ENCODE results near the gene CHTF18.
"Not testable (repeated sequence)": the region's sequence is repeated elsewhere in the genome, so short reads cannot be mapped to it uniquely, and the experiment has no call there.

CHTF18 gene

GRCh38 chr16:830871-831570, 42.6 kb downstream of the CHTF18 start:
- DNase-seq (ENCODE audit: low read depth), result no peak
- TF ChIP-seq, protein P1, sequence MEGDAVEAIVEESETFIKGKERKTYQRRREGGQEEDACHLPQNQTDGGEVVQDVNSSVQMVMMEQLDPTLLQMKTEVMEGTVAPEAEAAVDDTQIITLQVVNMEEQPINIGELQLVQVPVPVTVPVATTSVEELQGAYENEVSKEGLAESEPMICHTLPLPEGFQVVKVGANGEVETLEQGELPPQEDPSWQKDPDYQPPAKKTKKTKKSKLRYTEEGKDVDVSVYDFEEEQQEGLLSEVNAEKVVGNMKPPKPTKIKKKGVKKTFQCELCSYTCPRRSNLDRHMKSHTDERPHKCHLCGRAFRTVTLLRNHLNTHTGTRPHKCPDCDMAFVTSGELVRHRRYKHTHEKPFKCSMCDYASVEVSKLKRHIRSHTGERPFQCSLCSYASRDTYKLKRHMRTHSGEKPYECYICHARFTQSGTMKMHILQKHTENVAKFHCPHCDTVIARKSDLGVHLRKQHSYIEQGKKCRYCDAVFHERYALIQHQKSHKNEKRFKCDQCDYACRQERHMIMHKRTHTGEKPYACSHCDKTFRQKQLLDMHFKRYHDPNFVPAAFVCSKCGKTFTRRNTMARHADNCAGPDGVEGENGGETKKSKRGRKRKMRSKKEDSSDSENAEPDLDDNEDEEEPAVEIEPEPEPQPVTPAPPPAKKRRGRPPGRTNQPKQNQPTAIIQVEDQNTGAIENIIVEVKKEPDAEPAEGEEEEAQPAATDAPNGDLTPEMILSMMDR (conservative IDR thresholded peaks at IDR 0.05; ENCODE audit: low read length), result no peak

DNA sequence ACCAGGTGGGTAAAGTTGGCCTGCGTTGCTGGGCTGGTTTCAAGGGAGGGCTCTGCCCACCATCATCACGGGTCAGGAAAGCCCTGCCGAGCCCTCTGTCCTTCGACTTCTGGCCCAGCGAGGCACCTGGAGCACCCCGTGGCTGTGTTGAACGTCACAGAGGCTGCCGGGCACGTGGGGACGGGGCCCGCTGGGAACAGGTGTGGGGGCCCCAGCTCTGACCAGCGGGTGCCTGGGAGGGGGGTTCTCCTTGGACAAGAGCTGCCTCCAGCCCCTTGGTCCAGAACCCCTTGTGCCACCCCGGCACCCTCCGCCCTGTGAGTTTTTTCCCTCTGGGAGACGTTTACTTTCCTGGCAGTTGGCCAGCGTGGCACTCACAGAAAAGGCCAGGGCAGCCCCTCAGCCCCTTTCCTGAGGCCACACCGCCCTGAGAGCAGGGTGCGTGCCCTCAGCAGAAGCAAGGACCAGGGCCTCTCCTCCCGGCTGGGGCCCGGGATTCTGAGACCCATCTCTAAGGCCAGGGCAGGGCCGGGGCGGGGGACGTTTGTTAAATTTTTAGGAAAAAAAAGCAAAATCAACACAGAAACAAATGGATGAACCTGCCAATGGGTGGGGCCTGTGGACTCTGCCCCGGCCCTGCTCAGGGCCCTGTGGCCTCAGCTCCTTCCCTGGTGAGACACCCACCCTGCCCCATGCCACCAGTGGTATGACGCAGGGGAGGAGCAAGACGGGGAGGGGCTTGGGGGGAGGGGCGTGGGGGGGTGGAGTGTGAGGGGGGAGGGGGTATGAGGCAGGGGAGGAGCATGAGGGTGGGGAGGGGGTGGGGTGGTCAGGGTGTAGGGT, 43.4 kb downstream of the CHTF18 start:
- TF ChIP-seq, protein P1 (conservative IDR thresholded peaks at IDR 0.05; ENCODE audit: low read length), result no peak
- DNase-seq (ENCODE audit: low read depth), result no peak
- no peak overlapping the region for H3K4me3 ChIP-seq (ENCODE audit: low read length)

More at GRCh38 chr16:830871-831570, 42.6 kb downstream of the CHTF18 start:
- no peak overlapping the region for H3K4me3 ChIP-seq (ENCODE audit: low read length)

- TF ChIP-seq, protein P1 (conservative IDR thresholded peaks at IDR 0.05; ENCODE audit: low read length), result no peak
- no peak for DNase-seq (ENCODE audit: low read depth)
- H3K4me3 ChIP-seq (ENCODE audit: low read length), result no peak overlapping the region
These were observed 44.4 kb downstream of the CHTF18 start for GRCh38 chr16:832652-833336.

GRCh38 chr16:833411-833810, 45.0 kb downstream of the CHTF18 start:
- no peak for DNase-seq (ENCODE audit: low read depth)
- no peak overlapping the region for H3K4me3 ChIP-seq (ENCODE audit: low read length)
- TF ChIP-seq, protein P1 (conservative IDR thresholded peaks at IDR 0.05; ENCODE audit: low read length), result no peak

- no peak overlapping the region for H3K4me3 ChIP-seq (ENCODE audit: low read length)
- no peak for DNase-seq (ENCODE audit: low read depth)
- TF ChIP-seq, protein P1 (conservative IDR thresholded peaks at IDR 0.05; ENCODE audit: low read length), result no peak
These were observed 47.0 kb downstream of the CHTF18 start for GRCh38 chr16:835373-835772.

DNA sequence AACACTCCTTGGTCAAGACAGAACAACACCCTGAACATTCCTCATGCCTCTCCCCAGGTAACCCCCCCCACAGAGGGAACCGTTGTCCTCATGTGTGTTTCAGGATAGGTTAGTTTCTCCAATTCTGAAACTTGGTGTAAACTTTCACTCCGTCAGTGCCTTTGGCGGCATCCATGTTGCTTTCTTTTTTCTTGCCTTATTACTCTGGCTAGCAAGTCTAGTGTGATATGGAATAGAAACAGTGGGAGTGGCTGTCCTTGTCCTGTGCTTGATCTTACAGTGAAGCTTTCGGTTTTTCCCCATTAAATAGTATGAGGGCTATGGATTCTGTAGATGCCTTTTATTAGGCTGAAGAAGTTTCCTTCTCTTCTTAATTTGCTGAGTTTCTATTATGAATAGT, 47.8 kb downstream of the CHTF18 start:
- TF ChIP-seq, protein P1 (conservative IDR thresholded peaks at IDR 0.05; ENCODE audit: low read length), result no peak
- DNase-seq (ENCODE audit: low read depth), result no peak
- no peak overlapping the region for H3K4me3 ChIP-seq (ENCODE audit: low read length)

GRCh38 chr16:836822-837221, 48.4 kb downstream of the CHTF18 start:
- H3K4me3 ChIP-seq (ENCODE audit: low read length); DNase-seq (ENCODE audit: low read depth): not testable (repeated sequence)
